ENCODE data around the gene OXCT1.

DNA sequence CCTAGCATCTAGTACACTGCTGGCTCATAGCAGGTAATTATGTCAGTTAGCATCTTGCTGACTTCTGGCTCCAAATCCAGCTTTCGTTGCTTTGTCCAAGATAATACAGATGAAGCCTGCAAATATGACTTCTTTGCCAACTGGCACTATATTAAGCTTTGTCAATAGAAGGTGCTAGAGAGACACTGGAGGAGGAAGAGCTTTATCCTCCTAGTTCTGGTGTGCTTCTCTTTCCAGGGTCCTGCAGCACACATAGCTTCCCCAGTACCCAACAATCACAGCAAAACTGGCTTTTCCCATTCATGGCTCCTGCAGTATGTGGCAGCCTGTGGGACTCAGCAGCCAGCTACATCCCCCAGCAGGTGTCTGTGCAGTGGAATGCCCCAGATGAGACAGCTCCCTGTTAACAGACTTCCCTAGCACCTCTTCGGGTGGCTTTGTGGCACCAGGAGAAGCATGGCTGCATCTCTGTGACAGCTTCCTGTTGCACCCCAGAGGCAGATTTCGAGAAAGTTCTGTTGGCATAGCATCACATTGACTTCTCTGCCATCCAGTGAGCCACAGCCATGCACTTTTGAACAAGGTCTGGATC, 147.8 kb downstream of the OXCT1 start:
- TF ChIP-seq, protein P1, sequence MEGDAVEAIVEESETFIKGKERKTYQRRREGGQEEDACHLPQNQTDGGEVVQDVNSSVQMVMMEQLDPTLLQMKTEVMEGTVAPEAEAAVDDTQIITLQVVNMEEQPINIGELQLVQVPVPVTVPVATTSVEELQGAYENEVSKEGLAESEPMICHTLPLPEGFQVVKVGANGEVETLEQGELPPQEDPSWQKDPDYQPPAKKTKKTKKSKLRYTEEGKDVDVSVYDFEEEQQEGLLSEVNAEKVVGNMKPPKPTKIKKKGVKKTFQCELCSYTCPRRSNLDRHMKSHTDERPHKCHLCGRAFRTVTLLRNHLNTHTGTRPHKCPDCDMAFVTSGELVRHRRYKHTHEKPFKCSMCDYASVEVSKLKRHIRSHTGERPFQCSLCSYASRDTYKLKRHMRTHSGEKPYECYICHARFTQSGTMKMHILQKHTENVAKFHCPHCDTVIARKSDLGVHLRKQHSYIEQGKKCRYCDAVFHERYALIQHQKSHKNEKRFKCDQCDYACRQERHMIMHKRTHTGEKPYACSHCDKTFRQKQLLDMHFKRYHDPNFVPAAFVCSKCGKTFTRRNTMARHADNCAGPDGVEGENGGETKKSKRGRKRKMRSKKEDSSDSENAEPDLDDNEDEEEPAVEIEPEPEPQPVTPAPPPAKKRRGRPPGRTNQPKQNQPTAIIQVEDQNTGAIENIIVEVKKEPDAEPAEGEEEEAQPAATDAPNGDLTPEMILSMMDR (IDR thresholded peaks at IDR 0.05) = no peak
- TF ChIP-seq POLR2A (IDR thresholded peaks at IDR 0.05) (no peak), POLR2AphosphoS5 (IDR thresholded peaks at IDR 0.05) (no peak)

Data from prostate gland (tissue), 2 donors.